ENCODE data around the gene HSPBAP1. TPM values are rescaled to one million over a fixed set of nuclear protein-coding genes. Genes with fewer than 3 reads are reported as not detected.

Gene HSPBAP1
- total and polyA plus RNA-seq, 7 donors = 3.0 to 13.8 (median 11.1) TPM

DNA sequence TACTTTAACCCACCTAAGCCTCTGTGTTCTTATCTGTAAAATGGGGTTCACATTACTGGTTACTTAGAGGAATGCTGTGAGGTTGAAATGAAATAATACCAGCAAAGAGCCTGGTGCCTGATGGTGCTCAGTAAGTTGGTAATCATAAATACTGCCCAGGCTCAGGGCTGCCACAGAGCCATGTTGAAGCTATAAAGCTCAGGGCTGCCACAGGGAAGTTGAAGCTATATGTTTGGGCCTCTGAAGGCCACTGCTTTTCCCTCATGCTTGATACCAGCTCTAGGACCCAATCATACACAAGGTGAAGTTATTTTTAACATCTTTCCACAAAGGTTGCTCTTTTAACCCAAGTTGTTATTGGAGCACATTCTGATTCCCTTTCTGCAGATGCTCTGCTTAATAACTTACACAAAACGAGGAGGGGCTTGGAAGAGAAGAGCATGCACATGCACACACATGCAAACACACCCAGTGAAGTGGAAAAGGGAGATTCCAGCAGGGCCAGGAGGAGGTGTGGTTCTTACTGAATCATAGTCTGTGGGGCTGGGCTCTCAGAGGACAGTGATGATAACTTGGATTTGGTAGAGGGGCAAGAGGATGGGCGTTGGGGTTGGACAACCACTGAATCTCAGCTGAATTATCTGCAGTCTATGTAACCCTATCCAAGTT, 95.5 kb downstream of the HSPBAP1 start:
- Histone ChIP-seq H3K4me3 (no peak overlapping the region), H3K36me3 (peaks cover 20 to 90% (median 34%) of the 10 kb centered on the region in 4 donors), H3K9me3 (no peaks in the 10 kb centered on the region), H3K27ac (no peak overlapping the region), H3K4me1 (no peaks in the 10 kb centered on the region), H3K27me3 (no peaks in the 10 kb centered on the region)
- intact Hi-C loops (cut with DNase I) = no loop called here
- DNase-seq = no peak
- WGBS, 2 donors = 69 to 71% methylated on average over 2 of the region's 2 CpGs
- no peak for TF ChIP-seq POLR2AphosphoS5 (IDR thresholded peaks at IDR 0.05)
- no peak for TF ChIP-seq EP300 (IDR thresholded peaks at IDR 0.05)
- TF ChIP-seq CTCF (IDR thresholded peaks at IDR 0.05) = no peak

GRCh38 chr3:122695927-122696561, 97.6 kb downstream of the HSPBAP1 start:
- no peaks in the 10 kb centered on the region for H3K9me3 ChIP-seq
- H3K4me3 ChIP-seq = no peak overlapping the region
- DNase-seq = no peak
- no peaks in the 10 kb centered on the region for H3K27me3 ChIP-seq
- no peak for TF ChIP-seq CTCF (IDR thresholded peaks at IDR 0.05)
- H3K27ac ChIP-seq = no peak overlapping the region
- intact Hi-C loops (cut with DNase I) = no loop called here
- H3K36me3 ChIP-seq = peaks cover 20 to 70% (median 34%) of the 10 kb centered on the region in 4 donors
- H3K4me1 ChIP-seq = no peaks in the 10 kb centered on the region

GRCh38 chr3:122694966-122695365, 98.7 kb downstream of the HSPBAP1 start:
- no peak for TF ChIP-seq CTCF (IDR thresholded peaks at IDR 0.05)
- H3K36me3 ChIP-seq = peaks cover 18 to 60% (median 25%) of the 10 kb centered on the region in 4 donors

DNA sequence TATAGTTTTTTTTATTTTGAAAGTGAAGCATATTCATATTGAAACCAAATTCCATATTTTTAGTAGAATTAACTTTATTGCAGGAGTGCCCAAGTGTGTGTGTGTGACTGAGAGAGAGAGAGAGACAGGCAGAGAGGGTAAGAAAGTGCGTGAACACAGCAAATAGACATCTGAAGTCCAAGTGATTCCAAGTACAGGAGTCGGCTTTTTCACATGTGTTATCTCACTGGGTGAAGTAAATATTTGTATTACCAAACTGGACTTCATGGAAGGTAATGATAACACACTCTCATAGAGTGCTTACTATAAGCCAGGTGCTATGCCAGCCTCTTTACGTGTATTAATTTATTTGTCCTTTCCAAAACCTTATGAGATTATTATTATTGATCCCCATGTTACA, 101.0 kb downstream of the HSPBAP1 start:
- no peak overlapping the region for H3K4me3 ChIP-seq
- H3K9me3 ChIP-seq = no peaks in the 10 kb centered on the region
- no peak for DNase-seq
- no peaks in the 10 kb centered on the region for H3K27me3 ChIP-seq
- intact Hi-C loops (cut with DNase I) = no loop called here
- 72 to 86% methylated on average over 3 of the region's 3 CpGs for WGBS, 2 donors
- peaks cover 0 to 6% (median 0%) of the 10 kb centered on the region in 4 donors for H3K4me1 ChIP-seq
- H3K36me3 ChIP-seq = peaks cover 9 to 38% (median 24%) of the 10 kb centered on the region in 4 donors
- H3K27ac ChIP-seq = no peak overlapping the region
- no peak for TF ChIP-seq CTCF (IDR thresholded peaks at IDR 0.05)
- TF ChIP-seq POLR2A (IDR thresholded peaks at IDR 0.05) = no peak
- no peak for TF ChIP-seq EP300 (IDR thresholded peaks at IDR 0.05)
- no peak for TF ChIP-seq POLR2AphosphoS5 (IDR thresholded peaks at IDR 0.05)

More at GRCh38 chr3:122694966-122695365, 98.7 kb downstream of the HSPBAP1 start:
- H3K9me3 ChIP-seq = no peaks in the 10 kb centered on the region
- no peak overlapping the region for H3K27ac ChIP-seq
- WGBS, 2 donors = 67 to 91% methylated on average over 7 of the region's 7 CpGs
- no peak overlapping the region for H3K4me3 ChIP-seq
- intact Hi-C loops (cut with DNase I) = no loop called here
- DNase-seq = no peak
- no peaks in the 10 kb centered on the region for H3K4me1 ChIP-seq
- no peaks in the 10 kb centered on the region for H3K27me3 ChIP-seq

DNA sequence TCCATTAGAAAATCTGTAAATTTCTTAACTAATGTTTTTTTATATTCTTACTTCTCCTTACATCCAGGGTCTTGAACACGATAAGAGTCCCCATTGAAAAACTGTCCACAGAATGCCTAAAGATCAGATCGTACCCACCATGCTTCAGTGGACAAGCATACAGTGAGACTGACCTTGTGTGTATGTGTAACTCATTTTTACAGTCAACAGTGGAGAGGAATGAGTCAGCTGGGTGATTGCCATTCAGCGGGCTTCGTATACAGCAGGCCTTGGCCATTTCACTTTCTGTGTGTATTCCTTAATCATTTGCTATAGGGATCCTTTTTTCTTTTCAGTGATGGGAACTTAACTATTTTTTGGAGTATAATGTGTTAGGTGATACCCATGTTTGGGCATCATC, 102.4 kb downstream of the HSPBAP1 start:
- peak overlapping the region in 1 of 4 donors; percentile 29 for H3K27ac ChIP-seq
- WGBS, 2 donors = 85 to 90% methylated on average over 4 of the region's 4 CpGs
- DNase-seq = no peak
- no peaks in the 10 kb centered on the region for H3K27me3 ChIP-seq
- intact Hi-C loops (cut with DNase I) = no loop called here
- H3K36me3 ChIP-seq = peaks cover 5 to 35% (median 26%) of the 10 kb centered on the region in 4 donors
- TF ChIP-seq EP300 (IDR thresholded peaks at IDR 0.05) (no peak), POLR2A (IDR thresholded peaks at IDR 0.05) (no peak), POLR2AphosphoS5 (IDR thresholded peaks at IDR 0.05) (no peak), CTCF (IDR thresholded peaks at IDR 0.05) (no peak)
- H3K4me3 ChIP-seq = no peak overlapping the region
- no peaks in the 10 kb centered on the region for H3K9me3 ChIP-seq
- H3K4me1 ChIP-seq = peaks cover 0 to 6% (median 0%) of the 10 kb centered on the region in 4 donors

All from sigmoid colon (tissue), 7 donors.